GM18498 (cell line): ENCODE data around the gene SLC17A4.

ENCODE experiments used
- ATAC-seq: cut with Tn5 transposase; IDR thresholded peaks from one replicate; pipeline ENCODE4 v1.9.1; 2021; ENCODE audit warnings: mild to moderate bottlenecking, moderate library complexity; ENCODE audit not compliant: unreplicated experiment

Gene SLC17A4

GRCh38 chr6:25804804-25805203 lies 50.3 kb downstream of the SLC17A4 start:
- ATAC-seq: no peak

- ATAC-seq: no peak
Observed at GRCh38 chr6:25815194-25815593, 60.7 kb downstream of the SLC17A4 start.

GRCh38 chr6:25816252-25816651 lies 61.7 kb downstream of the SLC17A4 start:
- no peak for ATAC-seq

- no peak for ATAC-seq
Observed at GRCh38 chr6:25821341-25821740, 66.8 kb downstream of the SLC17A4 start.

- ATAC-seq: no peak
Observed at GRCh38 chr6:25829375-25829774, 74.8 kb downstream of the SLC17A4 start.

GRCh38 chr6:25830458-25830857 lies 75.9 kb downstream of the SLC17A4 start:
- ATAC-seq: no peak
